ENCODE results near the gene MAGEB6.

MAGEB6 gene

GRCh38 chrX:26219351-26219750, 27.1 kb downstream of the MAGEB6 start:
- no peak for TF ChIP-seq CTCF (conservative IDR thresholded peaks at IDR 0.05; ENCODE audit: low read length)
- H3K4me3 ChIP-seq (ENCODE audit: low read length): no peak overlapping the region
- no peak for DNase-seq (ENCODE audit: low read depth)

- DNase-seq (ENCODE audit: low read depth): no peak
- no peak overlapping the region for H3K4me3 ChIP-seq (ENCODE audit: low read length)
- TF ChIP-seq CTCF (conservative IDR thresholded peaks at IDR 0.05; ENCODE audit: low read length): no peak
These were observed 41.9 kb downstream of the MAGEB6 start for GRCh38 chrX:26234177-26234576.

Data from AG10803 (cell line).